Left forelimb (tissue), 1 donor: Measurements from ENCODE around the gene MOGAT2.
"Not testable (repeated sequence)": the region's sequence is repeated elsewhere in the genome, so short reads cannot be mapped to it uniquely, and the experiment has no call there.

Experiments used
- DNase-seq: peaks from one replicate; pipeline ENCODE4 v3.0.0-alpha.2; 2018; ENCODE audit warnings: low spot score

The MOGAT2 gene

DNA sequence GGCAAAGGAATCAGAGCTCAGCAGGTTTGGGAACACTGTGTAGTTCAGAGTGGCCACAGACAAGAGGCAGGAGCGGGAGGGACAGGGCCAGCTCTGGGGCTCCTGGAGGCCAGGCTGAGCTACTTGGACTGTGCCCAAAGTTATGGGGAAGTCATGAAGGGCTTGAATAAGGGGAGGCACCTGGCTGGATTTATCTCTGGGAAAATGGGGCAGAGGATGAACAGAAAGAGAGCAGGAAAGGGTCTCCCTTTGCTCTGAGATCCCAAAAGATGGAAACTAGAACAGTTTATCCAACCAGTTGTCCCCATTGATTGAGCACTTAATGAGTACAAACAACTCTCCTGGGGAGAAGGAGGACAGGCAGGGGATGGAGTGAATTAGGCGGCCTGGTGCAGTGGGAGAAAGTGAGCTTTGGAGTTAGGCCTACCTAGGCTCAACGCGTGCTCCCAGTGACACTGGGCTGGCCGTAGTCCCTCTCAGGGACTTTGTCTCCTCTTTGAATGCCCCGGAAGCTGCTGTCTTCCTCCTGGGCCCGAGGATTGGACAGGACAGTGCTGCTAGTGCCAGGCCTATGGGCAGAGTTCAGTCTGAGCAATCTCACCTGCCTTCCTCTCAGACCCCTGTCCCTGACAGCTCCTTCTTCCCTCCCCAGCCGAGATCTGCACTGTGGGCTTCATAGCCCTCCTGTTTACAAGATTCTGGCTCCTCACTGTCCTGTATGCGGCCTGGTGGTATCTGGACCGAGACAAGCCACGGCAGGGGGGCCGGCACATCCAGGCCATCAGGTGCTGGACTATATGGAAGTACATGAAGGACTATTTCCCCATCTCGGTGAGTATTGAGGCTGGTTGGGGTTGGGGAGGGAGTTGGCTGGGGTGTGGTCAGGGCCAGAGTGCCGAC, 2.0 kb downstream of the MOGAT2 start:
- DNase-seq, result no peak

DNA sequence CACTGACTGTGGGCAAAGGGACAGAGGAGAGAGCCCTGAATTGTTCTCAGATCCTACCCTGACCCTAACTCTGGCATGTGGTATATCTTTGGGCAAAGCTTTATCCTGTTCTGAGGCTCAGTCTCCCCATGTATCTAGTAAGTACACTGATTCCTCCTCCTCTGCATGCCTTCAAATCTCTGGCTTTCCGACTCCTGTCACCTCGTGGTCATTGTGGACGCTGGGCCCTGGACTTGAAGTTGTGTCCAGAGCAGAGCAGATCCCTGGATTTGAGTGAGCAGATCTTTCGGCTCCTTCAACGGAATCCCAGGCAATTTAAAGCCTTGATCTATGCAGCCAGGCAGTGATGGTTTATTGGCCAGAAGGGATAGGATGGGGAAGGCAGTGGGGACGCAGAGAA, 3.0 kb downstream of the MOGAT2 start:
- DNase-seq, result no peak

GRCh38 chr11:75721852-75722668, 4.4 kb downstream of the MOGAT2 start:
- DNase-seq, result no peak

DNA sequence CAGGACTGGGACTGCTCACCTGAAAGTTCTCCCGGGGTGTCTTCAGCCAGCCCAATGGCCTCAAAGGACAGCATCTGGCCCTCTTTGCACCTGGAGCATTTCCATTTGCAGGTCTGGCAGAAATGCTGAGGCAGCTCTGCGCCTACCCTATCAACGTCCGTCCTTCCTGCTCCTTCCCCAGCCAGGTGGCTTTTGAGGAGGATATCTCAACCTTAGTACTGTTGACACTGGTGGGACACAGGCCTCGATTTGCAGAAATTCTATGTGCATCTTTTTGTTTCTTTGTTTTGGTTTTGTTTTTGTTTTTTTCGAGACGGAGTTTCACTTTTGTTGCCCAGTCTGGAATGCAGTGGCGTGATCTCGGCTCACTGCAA, 5.0 kb downstream of the MOGAT2 start:
- no peak for DNase-seq

- no peak for DNase-seq
Measured at GRCh38 chr11:75725547-75726320, 8.1 kb downstream of the MOGAT2 start.

DNA sequence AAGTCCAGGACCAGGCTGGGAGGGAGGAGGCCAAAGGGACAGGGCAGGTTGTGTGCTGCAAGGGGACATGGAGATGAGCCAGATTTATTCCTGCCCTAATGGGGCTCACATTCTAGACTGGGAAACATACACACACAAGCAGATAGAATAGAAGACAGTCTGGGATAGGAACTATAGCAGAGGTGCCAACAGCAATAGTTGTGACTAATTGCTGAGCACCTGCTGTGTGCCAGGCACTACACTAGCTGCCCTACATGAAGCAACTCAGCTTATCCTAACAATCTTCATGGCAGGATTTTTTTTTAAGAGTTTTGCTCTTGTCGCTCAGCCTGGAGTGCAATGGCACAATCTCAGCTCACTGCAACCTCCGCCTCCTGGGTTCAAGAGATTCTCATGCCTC, 11.4 kb downstream of the MOGAT2 start:
- DNase-seq, result no peak

DNA sequence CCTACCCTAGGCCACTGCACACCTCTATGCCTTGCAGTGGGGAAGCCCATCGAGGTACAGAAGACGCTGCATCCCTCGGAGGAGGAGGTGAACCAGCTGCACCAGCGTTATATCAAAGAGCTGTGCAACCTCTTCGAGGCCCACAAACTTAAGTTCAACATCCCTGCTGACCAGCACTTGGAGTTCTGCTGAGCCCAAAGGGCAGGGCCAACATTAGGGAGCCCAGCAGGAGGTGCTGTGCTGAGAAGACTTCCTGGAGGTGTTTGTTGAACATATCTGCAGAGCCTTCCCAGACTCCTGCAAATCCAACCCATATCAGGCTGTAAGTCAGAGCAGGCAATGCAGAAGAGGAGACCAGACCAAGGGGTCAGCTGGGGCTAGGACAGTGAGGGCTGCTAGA, 13.5 kb downstream of the MOGAT2 start:
- peak; percentile 40 for DNase-seq

GRCh38 chr11:75733071-75733430, 15.4 kb downstream of the MOGAT2 start:
- peak; percentile 31 for DNase-seq

- peak; percentile 65 for DNase-seq
Measured at GRCh38 chr11:75733431-75734107, 15.9 kb downstream of the MOGAT2 start.

- DNase-seq, result peak; percentile 42
Measured at GRCh38 chr11:75734491-75735180, 17.0 kb downstream of the MOGAT2 start.

DNA sequence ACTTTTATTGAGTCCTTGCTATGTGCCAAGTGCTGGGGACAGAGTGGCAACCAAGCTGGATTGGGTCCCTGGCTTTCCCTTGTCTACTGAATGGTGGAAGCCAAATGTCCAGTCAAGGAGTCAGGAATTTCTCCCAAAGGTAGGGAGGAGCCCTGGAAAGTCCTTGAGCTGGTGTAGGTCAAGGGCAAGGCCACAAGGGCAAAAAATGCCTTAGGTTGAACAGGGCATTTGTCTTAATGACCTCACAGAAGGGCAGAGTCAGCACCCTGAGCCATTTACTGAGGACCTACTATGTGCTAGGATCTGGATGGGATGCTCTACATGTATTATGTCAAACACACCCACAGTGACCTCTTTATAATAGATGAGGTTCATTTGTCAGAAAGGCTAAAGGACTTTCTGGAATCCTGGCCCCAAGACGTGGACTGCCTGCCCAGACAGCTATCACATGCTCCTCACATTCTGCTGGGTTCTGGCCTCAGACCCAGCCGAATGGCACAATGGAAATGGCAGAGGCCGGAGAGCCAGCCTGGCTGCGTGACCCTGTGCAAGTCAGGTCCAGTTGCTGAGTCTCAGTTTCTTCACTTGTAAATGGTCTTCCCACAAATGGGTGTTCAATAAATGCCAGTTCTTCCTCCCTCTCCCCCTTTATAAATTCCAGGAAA, 17.7 kb downstream of the MOGAT2 start:
- peak; percentile 17 for DNase-seq

- no peak for DNase-seq
Measured at GRCh38 chr11:75737314-75737713, 19.7 kb downstream of the MOGAT2 start.

DNA sequence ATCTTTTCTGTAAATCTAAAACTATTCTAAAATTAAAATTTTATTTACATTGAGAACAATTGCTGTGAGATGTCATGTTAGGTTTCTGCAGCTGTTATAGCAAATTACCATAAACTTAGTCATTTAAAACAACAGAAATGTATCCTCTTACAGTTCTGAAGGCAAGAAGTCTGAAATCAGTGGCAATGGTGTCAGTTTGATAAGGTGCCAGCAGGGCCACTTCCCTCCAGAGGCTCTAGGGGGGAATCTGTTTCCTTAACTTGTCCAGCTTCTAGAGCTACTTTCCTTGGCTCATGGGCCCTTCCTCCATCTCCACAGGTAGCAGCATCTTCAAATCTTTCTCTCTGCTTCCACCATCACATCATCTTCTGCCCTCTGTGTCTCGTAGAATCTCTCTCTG, 23.0 kb downstream of the MOGAT2 start:
- DNase-seq, result no peak

GRCh38 chr11:75743159-75743558, 25.5 kb downstream of the MOGAT2 start:
- DNase-seq, result not testable (repeated sequence)

DNA sequence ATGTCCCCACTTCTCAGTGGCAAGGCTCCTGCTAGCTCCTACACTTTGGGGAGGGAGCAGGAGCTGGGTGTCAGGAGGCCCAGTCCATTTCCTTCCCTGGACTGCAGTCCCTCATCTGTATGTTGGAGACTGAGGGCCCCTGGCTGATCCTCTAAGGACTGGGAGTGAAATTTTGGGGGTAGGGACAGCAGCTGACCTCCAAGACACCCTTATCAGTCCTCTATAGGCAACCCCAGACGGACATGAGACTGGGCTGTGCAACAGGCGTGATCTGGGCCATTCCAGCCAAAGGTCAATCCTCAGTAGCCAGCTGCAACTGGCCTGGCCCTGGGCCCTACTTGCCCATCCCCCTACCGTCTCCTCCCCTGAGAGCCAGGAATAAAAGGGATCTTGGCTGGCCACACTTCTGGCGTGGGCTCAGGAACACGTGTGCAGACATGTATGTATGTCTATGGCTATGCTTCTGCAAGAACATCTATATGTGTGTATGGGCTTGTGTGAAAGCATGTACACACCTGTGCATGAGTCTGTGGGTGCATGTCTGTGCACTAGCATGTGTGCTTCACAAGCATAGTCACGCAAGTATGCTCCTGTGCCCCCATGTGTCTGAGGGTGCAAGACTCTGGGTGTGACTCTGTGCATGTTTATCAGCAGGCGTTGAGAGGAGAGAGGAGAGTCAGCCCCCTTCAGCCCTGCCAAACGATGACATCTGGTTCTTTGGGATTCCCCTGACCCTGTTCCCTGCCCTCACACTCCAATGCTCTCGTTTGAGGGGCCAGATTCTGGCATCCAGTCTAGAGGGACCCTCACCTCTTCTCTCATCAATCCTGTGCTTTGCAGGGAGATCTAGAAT, 26.3 kb downstream of the MOGAT2 start:
- no peak for DNase-seq

DNA sequence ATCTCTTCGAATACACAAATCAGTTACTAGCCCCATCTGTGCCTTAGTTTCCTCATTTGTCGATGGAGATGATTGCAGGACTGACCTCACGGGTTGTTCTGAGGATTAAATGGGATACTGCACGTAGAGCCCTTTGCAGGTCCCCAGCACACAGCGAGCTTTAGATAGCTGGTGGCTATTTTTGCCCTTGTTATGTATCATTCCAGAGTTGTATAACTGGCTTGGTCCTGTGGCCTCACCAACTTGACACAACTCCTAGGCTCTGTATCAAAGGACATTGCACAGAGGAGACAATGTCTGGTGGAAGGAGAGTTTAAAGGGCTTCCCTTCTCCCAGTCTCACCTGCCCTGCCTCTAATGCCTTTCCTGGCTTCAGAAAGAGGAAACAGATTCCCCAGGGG, 28.2 kb downstream of the MOGAT2 start:
- DNase-seq, result no peak

GRCh38 chr11:75748729-75749273, 31.2 kb downstream of the MOGAT2 start:
- DNase-seq, result not testable (repeated sequence)

DNA sequence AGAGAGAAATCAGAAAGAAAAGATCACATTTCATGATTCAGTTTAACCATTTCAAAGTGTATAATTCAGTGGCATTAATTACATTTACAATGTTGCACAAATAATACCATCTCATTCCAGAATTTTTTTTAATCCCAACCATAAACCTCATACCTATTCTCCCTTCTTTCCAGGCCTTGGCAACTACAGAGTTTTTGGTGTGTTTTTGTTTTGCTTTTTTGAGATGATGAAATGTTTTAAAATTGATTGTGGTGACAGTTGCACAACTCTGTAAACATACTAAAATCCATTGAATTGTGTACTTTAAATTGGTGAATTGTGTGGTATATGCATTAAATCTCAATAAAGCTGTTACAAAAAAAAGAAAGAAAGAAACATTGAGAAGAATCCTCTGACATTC, 37.3 kb downstream of the MOGAT2 start:
- DNase-seq, result not testable (repeated sequence)

- no peak for DNase-seq
Measured at GRCh38 chr11:75757651-75758050, 40.0 kb downstream of the MOGAT2 start.
